SW480 (cell line): ENCODE measurements around the gene PRKAG3.
"Not testable (repeated sequence)": the region's sequence is repeated elsewhere in the genome, so short reads cannot be mapped to it uniquely, and the experiment has no call there.

ENCODE experiments used
- DNase-seq: peaks from one replicate; pipeline ENCODE4 v3.0.0-alpha.2; 2016; ENCODE audit warnings: low spot score

PRKAG3 gene

DNA sequence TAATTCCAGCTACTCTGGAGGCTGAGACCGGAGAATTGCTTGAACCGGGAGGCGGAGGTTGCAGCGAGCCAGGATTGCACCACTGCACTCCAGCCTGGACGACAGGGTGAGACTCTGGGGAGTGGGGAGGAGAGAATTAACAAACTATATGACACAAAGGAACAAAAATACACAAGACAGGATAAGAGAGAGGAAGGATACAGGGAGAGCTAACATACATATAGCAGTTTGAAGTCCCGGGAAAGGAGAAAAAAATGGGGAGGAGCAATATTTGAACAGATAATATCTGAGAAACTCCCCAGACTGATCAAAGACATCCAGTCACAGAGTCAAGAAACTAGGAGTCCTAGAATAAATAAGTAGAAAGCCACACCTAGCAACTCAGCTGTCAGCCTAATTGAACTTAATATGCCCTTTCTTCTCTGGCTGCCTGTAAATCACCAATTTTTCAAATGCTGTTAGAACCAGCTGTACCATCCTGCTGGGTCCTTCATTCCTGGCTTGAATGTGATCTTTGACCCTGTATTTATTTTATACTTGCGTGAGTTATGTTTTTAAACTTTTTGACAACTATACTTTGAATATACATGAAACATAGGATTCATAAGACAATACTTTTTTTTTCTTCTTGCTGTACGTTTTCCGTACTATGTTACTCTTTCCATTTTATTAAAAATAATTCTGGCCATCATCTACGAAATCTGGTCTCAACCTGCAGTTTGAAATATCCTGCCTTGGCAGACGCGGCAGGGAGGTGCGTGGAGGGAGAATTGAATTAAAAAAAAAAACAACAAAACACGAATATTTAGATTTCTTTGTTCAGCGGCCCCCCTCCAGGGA lies 50.5 kb downstream of the PRKAG3 start:
- peak; percentile 15 for DNase-seq

DNA sequence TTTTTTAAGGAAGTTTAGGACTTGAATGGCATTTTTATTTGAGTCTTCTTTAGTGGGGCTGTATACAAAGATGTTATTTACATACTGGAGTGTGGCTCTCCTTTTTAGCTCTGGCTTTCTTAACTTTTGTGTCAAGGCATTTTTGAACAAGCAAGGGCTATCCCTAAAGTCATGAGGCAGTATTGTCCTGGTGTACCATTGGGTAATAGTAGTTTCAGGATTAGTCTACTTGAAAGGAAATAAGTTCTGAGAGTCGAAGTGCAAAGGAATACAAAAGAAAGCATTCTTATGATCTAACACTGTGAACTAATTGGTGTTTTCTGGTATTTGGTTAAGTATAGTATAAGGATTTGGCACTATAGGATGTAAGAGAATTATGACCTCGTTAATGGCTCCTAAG lies 51.6 kb downstream of the PRKAG3 start:
- DNase-seq: no peak

DNA sequence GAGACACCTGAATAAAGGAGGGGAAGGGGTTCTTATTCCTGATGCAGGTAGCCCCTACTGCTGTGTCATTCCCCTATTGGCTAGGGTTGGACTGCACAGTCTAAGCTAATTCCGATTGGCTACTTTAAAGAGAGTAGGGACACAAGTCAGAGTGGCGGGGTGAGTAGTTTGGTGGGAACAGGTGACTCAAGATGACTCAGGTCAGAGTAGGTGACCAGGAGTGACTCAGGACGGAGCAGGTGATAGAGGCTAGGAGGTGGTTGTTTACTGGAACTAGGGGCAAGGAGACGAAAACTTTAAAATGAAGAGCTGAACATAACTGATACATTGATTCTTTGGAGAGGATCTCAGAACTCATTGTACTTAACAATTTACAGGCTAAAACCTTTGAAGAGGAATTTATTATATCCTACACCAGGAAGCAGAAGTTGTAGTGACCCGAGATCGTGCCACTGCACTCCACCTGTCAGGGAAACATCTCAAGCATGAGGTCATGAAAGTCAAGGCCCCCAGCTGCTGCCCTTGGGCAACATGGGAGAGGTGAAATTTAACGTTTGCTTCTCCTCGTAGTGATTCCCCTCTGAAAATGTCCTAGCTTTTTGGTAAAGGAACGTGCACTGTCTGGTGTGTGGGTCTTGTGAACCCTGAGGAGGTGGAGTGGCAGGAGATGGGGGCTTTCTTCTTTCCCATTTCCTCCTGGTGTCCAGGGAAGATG lies 54.2 kb downstream of the PRKAG3 start:
- no peak for DNase-seq

DNA sequence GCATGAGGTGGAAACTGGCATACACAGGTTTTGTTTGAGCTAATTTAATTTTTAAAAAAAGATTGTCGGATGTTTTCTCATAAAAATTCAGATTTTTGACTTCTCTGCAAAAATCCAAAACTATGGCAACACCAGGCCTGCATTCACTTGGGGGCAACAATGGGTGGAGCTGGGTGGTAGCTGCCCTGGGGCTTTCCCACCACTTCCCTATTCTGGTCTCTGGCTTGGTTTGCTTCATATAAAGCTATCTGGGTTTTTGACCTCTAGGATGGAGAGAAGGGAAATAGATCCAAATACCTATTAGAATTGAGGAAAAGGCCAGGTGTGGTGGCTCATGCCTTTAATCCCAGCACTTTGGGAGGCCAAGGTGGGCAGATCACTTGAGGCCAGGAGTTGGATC lies 55.1 kb downstream of the PRKAG3 start:
- no peak for DNase-seq

DNA sequence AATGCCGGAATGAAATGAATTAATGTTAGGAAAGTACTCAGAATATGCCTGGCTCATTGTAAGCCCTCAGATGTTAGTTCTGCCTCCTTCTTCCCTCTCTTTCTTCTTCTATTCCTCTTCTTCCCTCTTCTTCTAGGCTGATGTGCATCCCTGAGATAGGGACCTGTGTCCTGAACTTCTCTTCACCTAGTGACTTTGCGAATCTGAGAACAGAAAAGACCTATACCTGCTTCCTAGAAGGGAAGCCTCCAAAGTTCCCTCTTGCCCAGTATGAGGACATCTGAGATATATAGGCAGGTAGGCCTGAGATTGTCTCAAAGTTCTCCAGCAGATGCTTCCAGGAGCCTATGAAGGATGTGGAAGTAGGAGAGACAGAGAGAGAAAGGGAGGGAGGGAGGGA lies 57.7 kb downstream of the PRKAG3 start:
- no peak for DNase-seq

DNA sequence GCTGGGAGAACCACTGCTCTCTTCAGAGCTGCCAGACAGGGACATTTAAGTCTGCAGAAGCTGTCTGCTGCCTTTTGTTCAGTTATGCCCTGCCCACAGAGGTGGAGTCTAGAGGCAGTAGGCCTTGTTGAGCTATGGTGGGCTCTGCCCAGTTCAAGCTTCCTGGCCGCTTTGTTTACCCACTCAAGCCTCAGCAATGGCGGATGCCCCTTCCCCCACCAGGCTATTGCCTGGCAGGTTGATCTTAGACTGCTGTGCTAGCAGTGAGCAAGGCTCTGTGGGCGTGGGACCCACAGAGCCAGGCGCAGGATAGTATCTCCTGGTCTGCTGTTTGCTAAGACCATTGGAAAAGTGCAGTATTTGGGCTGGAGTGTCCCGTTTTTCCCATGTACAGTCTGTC lies 58.8 kb downstream of the PRKAG3 start:
- DNase-seq: not testable (repeated sequence)
